ENCODE data around the gene MYBPC3.

The MYBPC3 gene

DNA sequence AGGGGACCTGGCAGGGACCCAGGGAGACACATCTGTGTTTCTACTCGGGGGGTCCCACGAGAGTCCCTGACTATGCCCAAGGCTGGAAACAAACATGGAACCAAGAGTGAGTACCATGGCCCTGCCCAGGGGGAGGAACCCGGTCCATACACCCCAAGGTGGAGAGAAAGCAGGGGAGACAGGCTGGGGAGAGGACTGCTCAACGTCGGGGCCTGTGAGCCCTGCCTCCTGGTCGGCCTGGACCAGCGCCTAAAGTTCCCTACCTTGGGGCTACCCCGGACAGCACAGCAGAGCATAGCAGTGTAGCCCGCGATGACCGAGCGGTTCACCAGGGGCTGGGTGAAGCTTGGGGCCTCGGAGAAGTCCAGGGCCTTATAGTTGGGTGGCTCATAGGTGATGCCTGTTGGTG lies 20.2 kb downstream of the MYBPC3 start:
- TF ChIP-seq GATA2 (IDR thresholded peaks at IDR 0.05; ENCODE audit: low read depth, low read length) (no peak), GATA3 (IDR thresholded peaks at IDR 0.05; ENCODE audit: low read depth, low read length) (no peak)

DNA sequence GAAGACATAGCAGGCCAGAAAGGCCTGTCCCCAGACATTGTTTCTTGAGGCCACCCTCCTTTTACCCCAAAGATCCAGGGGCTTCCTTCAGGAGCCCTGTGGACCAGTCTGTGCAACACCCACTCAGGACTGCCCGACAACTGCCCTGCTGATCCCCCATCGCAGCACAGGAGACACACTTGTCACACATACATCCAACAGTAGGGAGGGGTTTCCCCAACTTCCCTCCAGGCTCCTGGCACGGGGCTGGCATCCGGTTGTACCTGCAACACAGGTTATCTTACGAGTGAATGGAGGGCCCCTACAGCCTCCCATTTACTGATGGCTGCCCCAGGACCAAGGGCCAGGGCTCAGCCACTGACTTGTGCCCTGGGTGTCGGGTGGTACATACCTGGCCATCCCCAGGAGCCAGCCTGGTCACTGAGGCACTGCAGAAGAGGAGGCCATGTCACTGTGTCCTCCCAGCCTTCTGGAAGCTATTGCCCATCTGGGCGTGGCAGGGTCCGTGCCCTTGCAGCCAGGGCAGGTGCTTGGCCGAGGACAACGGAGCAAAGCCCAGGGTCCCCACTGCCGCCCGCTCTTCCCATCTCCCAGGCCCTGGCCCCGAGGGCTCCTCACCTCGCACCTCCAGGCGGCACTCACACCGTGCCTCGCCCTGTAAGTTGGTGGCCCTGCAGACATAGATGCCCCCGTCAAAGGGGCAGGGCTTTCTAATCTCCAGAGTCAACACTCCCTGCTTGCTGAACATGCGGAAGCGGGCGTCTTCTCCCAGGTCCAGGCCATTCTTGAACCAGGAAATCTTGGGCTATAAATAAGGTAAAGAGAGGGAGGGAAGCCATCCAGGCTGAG lies 20.8 kb downstream of the MYBPC3 start:
- TF ChIP-seq GATA3 (IDR thresholded peaks at IDR 0.05; ENCODE audit: low read depth, low read length) (no peak), GATA2 (IDR thresholded peaks at IDR 0.05; ENCODE audit: low read depth, low read length) (no peak)

DNA sequence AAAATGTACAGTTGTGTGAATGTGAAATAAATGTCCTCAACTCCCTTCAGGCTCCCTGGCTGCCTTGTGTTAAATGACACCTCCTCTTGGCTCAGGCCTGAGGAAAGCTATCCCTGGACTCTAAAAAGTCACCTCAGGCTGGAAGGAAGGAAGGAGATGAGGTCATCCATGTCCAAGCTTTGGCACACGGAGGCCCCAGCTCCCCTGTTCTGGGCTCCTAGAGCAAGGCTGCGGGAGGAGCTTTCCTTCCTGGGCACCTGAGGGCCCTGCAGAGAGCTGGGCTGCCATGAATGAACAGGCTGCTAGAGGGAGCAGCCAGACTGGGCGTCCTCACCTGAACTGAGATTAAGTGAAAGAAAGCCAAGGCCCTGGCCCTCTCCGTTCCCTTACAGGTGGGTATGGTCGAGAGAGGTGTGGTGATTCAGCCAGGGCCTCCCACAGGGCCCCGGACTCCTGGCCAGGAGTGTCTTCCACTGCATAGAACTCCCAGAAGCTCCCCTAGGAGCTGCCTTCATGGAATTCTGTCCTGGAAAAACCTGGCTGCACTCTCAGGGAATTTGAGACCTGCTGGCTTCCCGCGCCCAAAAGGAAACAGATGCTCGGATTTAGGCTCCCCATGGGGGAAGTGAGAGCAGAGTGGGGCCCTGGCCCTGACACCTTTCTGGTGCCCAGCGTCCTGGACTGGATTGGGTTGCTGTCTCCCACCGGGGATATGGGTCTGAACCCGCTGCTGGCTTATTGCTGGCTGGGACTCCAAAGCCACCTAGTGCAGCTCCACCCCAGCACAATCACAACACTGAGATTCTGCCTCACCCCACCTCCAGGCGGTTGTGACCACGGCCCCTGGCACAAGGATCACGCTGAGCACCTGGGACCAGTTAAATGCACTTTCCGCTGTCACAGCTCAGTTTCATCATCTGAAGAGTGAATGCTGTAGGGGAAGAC lies 22.2 kb downstream of the MYBPC3 start:
- TF ChIP-seq GATA2 (IDR thresholded peaks at IDR 0.05; ENCODE audit: low read depth, low read length), result no peak
- TF ChIP-seq GATA3 (IDR thresholded peaks at IDR 0.05; ENCODE audit: low read depth, low read length), result no peak

DNA sequence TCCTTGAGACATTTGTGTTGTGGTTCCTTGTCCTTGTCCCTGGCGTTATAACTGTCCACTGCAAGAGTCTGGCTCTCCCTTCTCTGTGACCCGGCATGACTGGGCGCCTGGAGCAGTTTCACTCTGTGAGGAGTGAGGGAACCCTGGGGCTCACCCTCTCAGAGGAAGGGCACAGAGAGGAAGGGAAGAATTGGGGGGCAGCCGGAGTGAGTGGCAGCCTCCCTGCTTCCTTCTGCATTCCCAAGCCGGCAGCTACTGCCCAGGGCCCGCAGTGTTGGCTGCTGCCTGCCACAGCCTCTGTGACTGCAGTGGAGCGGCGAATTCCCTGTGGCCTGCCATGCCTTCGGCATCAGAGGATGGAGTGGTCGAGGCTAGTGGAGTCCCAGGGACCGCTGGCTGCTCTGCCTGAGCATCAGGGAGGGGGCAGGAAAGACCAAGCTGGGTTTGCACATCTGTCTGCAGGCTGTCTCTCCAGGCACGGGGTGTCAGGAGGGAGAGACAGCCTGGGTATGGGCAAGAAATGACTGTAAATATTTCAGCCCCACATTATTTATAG lies 23.0 kb downstream of the MYBPC3 start:
- TF ChIP-seq GATA3 (IDR thresholded peaks at IDR 0.05; ENCODE audit: low read depth, low read length) (no peak), GATA2 (IDR thresholded peaks at IDR 0.05; ENCODE audit: low read depth, low read length) (no peak)

DNA sequence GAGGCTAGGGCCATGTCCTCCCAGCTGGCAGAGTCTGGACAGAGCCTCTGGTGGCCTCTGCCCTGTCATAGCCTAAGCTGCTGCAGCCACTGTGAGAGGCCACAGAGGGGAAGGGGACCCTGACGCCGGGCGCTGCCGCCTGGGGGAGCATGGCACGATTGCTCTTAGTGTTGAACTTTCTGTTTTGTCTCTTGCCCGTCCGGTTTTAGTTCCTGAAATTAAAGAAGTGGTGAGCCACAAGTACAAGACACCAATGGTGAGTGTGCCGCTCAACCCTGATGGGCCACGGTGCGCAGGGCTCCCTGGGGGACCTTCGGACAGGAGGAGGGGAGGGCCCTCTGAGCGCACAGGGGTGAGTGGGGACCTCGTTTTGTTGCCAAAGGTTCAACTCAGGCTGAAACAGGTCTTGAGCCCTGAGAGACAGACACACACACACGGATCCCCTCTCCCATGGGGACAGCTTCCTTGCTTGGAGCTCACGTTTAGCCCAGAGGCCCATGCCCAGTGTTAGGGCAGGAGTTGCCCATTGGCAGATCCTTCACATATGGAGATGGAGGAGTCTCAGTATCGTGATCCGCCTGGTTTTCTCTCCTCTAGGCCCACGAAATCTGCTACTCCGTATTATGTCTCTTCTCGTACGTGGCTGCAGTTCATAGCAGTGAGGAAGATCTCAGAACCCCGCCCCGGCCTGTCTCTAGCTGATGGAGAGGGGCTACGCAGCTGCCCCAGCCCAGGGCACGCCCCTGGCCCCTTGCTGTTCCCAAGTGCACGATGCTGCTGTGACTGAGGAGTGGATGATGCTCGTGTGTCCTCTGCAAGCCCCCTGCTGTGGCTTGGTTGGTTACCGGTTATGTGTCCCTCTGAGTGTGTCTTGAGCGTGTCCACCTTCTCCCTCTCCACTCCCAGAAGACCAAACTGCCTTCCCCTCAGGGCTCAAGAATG lies 23.8 kb downstream of the MYBPC3 start:
- no peak for TF ChIP-seq GATA2 (IDR thresholded peaks at IDR 0.05; ENCODE audit: low read depth, low read length)
- TF ChIP-seq GATA3 (IDR thresholded peaks at IDR 0.05; ENCODE audit: low read depth, low read length), result no peak

DNA sequence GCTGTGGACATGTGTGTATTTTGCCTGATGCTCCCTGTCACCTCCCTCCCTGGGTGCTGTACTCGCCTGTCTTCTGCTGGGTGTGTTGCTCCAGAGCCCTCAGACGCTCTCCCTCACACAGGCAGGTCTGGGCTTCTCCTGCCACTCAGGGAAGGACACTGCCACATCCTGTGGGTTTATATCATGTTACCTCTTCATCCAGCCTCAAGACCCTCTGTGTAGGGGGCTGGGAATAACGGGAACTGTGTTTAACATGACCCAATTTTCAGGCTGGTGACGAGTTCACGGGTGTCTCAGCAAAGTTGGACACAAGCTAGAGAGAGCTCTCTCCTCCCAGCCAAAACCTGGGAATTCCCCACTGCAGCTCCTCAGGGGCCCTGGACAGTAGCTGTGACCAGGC lies 24.6 kb downstream of the MYBPC3 start:
- TF ChIP-seq GATA2 (IDR thresholded peaks at IDR 0.05; ENCODE audit: low read depth, low read length), result no peak
- no peak for TF ChIP-seq GATA3 (IDR thresholded peaks at IDR 0.05; ENCODE audit: low read depth, low read length)

DNA sequence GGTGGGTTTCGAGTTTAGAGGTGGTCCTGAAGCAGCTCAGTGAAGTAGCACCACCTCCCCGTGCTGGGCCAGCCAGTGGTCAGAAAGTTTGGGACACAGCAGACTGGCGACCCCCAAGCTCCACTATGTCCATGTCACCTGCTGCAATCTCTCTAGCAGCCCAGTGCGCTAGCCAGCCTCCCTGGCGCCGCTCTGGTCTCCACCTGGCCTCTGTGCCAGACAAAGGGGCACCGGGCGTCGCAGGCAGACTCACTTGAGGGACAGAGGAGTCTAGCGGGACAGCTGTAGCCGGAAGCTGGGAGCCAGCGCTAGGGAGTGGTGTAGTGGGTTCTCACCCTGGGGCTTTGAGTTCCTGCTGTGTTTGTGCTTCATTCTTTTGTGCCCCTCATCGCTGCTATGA lies 25.5 kb downstream of the MYBPC3 start:
- TF ChIP-seq GATA2 (IDR thresholded peaks at IDR 0.05; ENCODE audit: low read depth, low read length) (no peak), GATA3 (IDR thresholded peaks at IDR 0.05; ENCODE audit: low read depth, low read length) (no peak)

DNA sequence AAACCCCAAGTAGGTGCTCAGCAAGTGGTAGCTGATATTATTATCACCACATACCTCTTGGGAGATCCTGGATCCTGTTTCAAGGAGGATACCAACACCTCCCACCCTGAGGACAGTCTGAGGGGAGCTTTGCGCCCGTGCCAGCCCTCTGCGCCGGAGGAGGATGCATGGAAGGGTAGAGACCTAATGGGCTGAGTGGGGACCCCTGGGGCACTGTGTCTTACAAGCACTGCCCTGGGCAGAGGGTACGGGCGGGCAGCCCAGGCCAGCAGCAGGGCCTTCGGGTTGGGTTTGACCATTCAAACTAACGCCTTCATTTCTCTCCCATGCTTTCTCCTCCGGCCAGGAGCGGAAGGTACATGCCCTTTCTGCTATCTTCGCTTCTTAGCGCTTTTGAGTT lies 26.3 kb downstream of the MYBPC3 start:
- TF ChIP-seq GATA2 (IDR thresholded peaks at IDR 0.05; ENCODE audit: low read depth, low read length) (no peak), GATA3 (IDR thresholded peaks at IDR 0.05; ENCODE audit: low read depth, low read length) (no peak)

DNA sequence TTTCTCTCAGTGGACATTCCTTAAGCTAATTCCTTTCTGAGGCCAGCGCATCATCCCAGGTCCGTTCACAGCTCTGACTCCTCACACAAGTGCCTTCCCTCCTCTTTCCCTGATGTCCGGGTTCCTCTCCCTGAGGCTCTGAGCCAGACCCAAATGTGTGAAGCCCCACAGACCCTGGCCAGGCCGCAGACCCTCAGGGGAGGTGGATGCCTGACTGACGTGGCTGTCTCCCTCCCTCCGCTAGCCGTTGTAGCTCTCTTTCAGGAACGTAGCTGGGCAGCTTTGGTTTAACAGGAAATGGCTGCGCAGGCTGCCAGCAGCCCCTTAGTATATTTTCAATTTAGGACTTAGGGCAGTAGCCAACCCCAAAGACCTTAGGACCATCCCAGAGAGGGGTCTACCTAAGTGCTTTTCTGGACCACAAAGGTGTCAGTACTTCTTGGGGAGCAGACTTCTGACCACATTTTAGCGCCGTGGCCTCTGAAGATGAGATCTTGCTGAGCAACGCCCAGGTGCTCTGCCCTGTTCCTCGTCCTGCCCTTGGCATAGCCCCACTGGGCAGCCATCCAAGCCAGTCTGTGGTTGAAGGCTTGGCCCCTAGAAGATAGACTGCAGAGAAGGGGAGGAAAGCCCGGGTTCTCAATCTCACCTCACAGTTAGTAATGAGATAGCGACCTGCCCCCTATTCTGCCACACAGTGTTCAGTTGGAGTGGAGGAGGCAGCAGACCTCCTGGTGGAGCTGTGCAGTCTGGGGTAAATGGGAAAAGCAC lies 27.0 kb downstream of the MYBPC3 start:
- TF ChIP-seq GATA2 (IDR thresholded peaks at IDR 0.05; ENCODE audit: low read depth, low read length) (no peak), GATA3 (IDR thresholded peaks at IDR 0.05; ENCODE audit: low read depth, low read length) (no peak)

DNA sequence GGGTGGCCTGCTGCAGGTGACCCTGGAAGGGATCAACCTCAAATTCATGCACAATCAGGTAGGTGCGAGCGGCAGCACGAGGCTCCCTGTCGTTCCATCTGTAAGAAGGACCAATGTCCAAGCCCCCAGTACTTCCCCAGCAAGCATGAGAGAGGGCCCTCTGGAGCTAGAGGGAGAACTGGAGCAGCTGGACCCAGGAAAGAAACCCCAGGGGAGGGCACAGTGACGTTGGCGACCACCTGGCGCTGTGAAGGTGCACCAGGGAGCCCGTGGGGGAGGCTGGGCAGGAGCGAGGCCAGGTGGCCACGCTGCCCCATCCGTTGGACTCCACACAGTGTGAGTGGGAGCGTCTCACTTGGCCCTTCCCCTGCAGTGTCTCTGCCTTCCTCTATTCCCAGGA lies 28.0 kb downstream of the MYBPC3 start:
- no peak for TF ChIP-seq GATA2 (IDR thresholded peaks at IDR 0.05; ENCODE audit: low read depth, low read length)
- no peak for TF ChIP-seq GATA3 (IDR thresholded peaks at IDR 0.05; ENCODE audit: low read depth, low read length)

DNA sequence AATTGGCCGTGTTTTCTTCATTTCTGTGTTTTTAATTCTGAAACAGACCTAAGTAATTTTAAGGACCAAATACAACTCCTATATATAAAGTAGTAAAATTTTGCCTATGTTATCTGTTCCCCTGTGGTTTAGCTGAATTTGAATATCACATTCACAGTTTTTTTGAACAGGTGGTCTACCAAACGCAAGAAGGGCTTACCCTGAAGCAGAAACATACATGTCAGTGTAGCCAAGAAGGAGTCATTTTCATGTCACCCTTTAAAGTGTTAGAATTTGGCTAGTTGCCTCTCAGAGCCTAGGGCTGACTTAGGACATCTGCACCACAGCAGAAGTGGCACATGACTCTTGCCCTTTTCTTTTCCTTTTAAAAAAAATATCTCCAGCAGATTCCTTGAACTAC lies 34.3 kb downstream of the MYBPC3 start:
- TF ChIP-seq GATA2 (IDR thresholded peaks at IDR 0.05; ENCODE audit: low read depth, low read length) (no peak), GATA3 (IDR thresholded peaks at IDR 0.05; ENCODE audit: low read depth, low read length) (no peak)

DNA sequence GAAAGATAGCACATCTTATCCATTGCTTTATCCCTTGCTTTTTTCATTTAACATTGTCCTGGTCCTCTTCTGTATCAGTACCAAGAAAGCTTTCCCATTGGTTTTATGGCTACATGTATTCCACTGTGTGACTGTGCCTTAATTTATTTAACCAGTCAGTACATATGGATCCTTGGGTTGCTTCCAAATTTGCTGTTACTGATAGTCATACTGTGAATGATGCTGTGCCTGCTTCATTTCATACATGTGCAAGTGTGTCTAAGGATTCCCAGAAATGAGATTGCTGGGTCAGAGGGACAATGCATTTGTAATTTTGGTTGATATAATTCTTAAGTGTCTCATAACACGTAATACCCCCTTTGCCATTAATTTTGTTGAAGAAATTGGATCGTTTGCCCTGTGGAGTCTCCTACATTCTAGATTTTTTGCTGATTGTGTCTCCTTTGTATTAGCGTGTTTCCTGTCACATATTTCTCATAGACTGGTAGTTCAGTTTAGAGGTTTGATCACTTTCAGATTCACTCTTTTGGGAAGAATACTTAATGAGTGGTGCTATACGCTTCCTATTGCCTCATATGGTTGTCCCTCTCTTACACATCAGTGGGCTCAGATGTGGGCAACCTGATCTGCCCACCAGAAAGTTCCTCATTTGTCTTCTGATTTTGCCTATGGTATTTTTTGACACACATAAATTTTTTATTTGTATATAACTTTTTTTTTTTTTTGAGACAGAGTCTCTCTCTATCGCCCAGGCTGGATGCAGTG lies 35.3 kb downstream of the MYBPC3 start:
- TF ChIP-seq GATA2 (IDR thresholded peaks at IDR 0.05; ENCODE audit: low read depth, low read length) (no peak), GATA3 (IDR thresholded peaks at IDR 0.05; ENCODE audit: low read depth, low read length) (no peak)

All from SH-SY5Y (cell line).